Measurements from ENCODE around the gene TTLL11.

The TTLL11 gene

GRCh38 chr9:121929893-121930875 is 162.9 kb downstream of the TTLL11 start:
- DNase-seq: no peak

- no peak for DNase-seq
Observed at GRCh38 chr9:121927636-121928035, 165.5 kb downstream of the TTLL11 start.

GRCh38 chr9:121927081-121927480 is 166.0 kb downstream of the TTLL11 start:
- no peak for DNase-seq

- no peak for DNase-seq
Observed at GRCh38 chr9:121926351-121926801, 166.7 kb downstream of the TTLL11 start.

GRCh38 chr9:121925935-121926334 is 167.2 kb downstream of the TTLL11 start:
- no peak for DNase-seq

GRCh38 chr9:121924700-121925099 is 168.4 kb downstream of the TTLL11 start:
- no peak for DNase-seq

GRCh38 chr9:121921444-121921843 is 171.7 kb downstream of the TTLL11 start:
- DNase-seq: no peak

- no peak for DNase-seq
Observed at GRCh38 chr9:121917375-121918335, 175.5 kb downstream of the TTLL11 start.

- no peak for DNase-seq
Observed at GRCh38 chr9:121915304-121915625, 177.8 kb downstream of the TTLL11 start.

GRCh38 chr9:121914604-121915303 is 178.4 kb downstream of the TTLL11 start:
- DNase-seq: no peak

- DNase-seq: no peak
Observed at GRCh38 chr9:121914017-121914595, 179.0 kb downstream of the TTLL11 start.

- DNase-seq: no peak
Observed at GRCh38 chr9:121912812-121913627, 180.1 kb downstream of the TTLL11 start.

- no peak for DNase-seq
Observed at GRCh38 chr9:121910491-121911040, 182.5 kb downstream of the TTLL11 start.

- DNase-seq: no peak
Observed at GRCh38 chr9:121909111-121909510, 184.0 kb downstream of the TTLL11 start.

- DNase-seq: no peak
Observed at GRCh38 chr9:121906074-121906870, 186.8 kb downstream of the TTLL11 start.

- no peak for DNase-seq
Observed at GRCh38 chr9:121902461-121903135, 190.5 kb downstream of the TTLL11 start.

GRCh38 chr9:121901616-121902015 is 191.5 kb downstream of the TTLL11 start:
- no peak for DNase-seq

GRCh38 chr9:121900163-121900562 is 192.9 kb downstream of the TTLL11 start:
- DNase-seq: no peak

GRCh38 chr9:121898856-121899255 is 194.3 kb downstream of the TTLL11 start:
- no peak for DNase-seq

GRCh38 chr9:121897140-121897539 is 196.0 kb downstream of the TTLL11 start:
- DNase-seq: no peak
